Measurements from ENCODE around the gene CNTN2.

CNTN2 gene

DNA sequence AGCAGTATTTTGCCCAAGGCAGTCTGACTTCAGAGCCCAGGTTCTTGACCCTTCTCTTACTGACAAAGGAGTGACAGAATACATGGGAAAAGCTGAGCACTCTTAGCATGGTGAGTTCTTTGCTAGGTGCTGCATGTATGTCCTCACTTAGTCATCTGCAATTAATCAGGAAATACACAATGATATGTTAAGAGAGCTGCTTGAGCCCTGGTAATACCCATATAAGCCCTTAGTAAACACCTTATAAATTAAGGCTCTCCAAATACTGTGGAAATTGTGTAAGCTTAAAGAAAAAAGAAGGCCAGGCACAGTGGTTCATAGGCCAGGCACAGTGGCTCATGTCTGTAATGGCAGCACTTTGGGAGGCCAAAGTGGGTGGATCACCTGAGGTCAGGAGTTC is 55.2 kb downstream of the CNTN2 start:
- no peak overlapping the region for H3K27ac ChIP-seq
- H4K20me1 ChIP-seq: no peaks in the 10 kb centered on the region
- no peaks in the 10 kb centered on the region for H3K9me3 ChIP-seq
- H3K4me1 ChIP-seq: no peaks in the 10 kb centered on the region
- H3K9ac ChIP-seq: no peak overlapping the region
- H3K36me3 ChIP-seq: peaks cover 98% of the 10 kb centered on the region
- H3K4me2 ChIP-seq: no peak overlapping the region
- no peaks in the 10 kb centered on the region for H3K27me3 ChIP-seq
- no peak for TF ChIP-seq Cebpa-rat (IDR thresholded peaks at IDR 0.05)
- H3K4me3 ChIP-seq: no peak overlapping the region

DNA sequence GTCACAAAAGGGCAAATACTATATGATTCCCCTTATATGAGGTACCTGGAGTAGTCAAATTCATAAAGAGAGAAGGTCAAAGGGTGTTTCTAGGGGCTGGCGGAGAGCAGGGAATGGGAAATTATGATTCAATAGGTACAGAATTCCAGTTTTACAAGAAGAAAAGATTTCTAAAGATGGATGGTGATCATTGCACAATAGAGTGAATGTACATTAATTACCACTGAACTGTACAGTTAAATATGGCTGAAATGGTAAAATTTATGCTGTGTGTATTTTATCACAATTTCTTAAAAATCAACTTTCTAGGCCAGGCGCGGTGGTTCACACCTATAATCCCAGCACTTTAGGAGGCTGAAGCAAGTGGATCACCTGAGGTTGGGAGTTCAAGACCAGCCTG is 59.4 kb downstream of the CNTN2 start:
- Histone ChIP-seq H3K9ac (no peak overlapping the region), H3K9me3 (no peaks in the 10 kb centered on the region), H3K27ac (no peak overlapping the region), H3K4me3 (no peak overlapping the region), H3K36me3 (peaks cover 97% of the 10 kb centered on the region), H3K4me1 (no peaks in the 10 kb centered on the region), H4K20me1 (0 out of 2 replicates have a peak, but pooled peaks cover 11% of the 10 kb centered on the region), H3K4me2 (no peak overlapping the region), H3K27me3 (no peaks in the 10 kb centered on the region)
- no peak for TF ChIP-seq Cebpa-rat (IDR thresholded peaks at IDR 0.05)

GRCh38 chr1:205107327-205107726 is 64.3 kb downstream of the CNTN2 start:
- H3K4me1 ChIP-seq: no peaks in the 10 kb centered on the region; the same call in 1 of the 2 replicates
- H3K36me3 ChIP-seq: peaks cover 91% of the 10 kb centered on the region
- H3K4me2 ChIP-seq: no peak overlapping the region
- no peak overlapping the region for H3K27ac ChIP-seq
- no peaks in the 10 kb centered on the region for H3K9me3 ChIP-seq
- TF ChIP-seq Cebpa-rat (IDR thresholded peaks at IDR 0.05): no peak
- H3K4me3 ChIP-seq: no peak overlapping the region
- peaks cover 23% of the 10 kb centered on the region; the same call in 1 of the 2 replicates for H4K20me1 ChIP-seq
- no peak overlapping the region for H3K9ac ChIP-seq
- H3K27me3 ChIP-seq: no peaks in the 10 kb centered on the region

- TF ChIP-seq Cebpa-rat (IDR thresholded peaks at IDR 0.05): no peak
- Histone ChIP-seq H3K9ac (no peak overlapping the region), H3K4me2 (no peak overlapping the region), H3K9me3 (no peaks in the 10 kb centered on the region), H4K20me1 (peaks cover 32% of the 10 kb centered on the region; the same call in 1 of the 2 replicates), H3K27me3 (no peaks in the 10 kb centered on the region), H3K4me1 (no peaks in the 10 kb centered on the region; the same call in 1 of the 2 replicates), H3K36me3 (peaks cover 91% of the 10 kb centered on the region), H3K27ac (no peak overlapping the region), H3K4me3 (no peak overlapping the region)
Observed at GRCh38 chr1:205108464-205108863, 65.5 kb downstream of the CNTN2 start.

DNA sequence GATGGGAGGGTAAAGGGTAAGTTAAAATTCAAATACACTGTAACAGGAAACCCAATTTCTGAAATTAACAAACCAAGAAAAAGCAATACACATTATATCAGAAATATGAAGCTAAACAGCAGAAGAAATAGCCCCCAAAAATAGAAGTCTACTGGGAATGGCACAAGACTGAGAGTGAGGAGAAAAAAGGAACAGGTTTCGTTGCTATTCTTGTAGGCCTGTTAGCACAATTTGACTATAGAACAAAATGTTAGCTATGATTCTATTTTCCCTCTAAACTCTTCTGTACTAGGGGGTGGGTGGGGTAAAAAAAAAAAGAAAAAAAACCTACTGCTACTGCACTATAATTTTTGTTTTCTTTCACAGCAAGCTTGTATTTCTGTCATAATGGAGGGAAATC is 66.3 kb downstream of the CNTN2 start:
- H3K27me3 ChIP-seq: no peaks in the 10 kb centered on the region
- H4K20me1 ChIP-seq: peaks cover 32% of the 10 kb centered on the region; the same call in 1 of the 2 replicates
- no peak overlapping the region for H3K4me2 ChIP-seq
- TF ChIP-seq Cebpa-rat (IDR thresholded peaks at IDR 0.05): no peak
- no peaks in the 10 kb centered on the region for H3K9me3 ChIP-seq
- H3K27ac ChIP-seq: no peak overlapping the region
- H3K4me1 ChIP-seq: no peaks in the 10 kb centered on the region; the same call in 1 of the 2 replicates
- H3K36me3 ChIP-seq: peaks cover 91% of the 10 kb centered on the region
- no peak overlapping the region for H3K4me3 ChIP-seq
- no peak overlapping the region for H3K9ac ChIP-seq

- H3K9me3 ChIP-seq: no peaks in the 10 kb centered on the region
- H3K27ac ChIP-seq: no peak overlapping the region
- no peaks in the 10 kb centered on the region for H3K27me3 ChIP-seq
- TF ChIP-seq Cebpa-rat (IDR thresholded peaks at IDR 0.05): no peak
- H4K20me1 ChIP-seq: peaks cover 33% of the 10 kb centered on the region
- H3K36me3 ChIP-seq: peaks cover 90% of the 10 kb centered on the region
- H3K4me1 ChIP-seq: no peaks in the 10 kb centered on the region; the same call in 1 of the 2 replicates
- no peak overlapping the region for H3K4me3 ChIP-seq
- H3K4me2 ChIP-seq: no peak overlapping the region
- no peak overlapping the region for H3K9ac ChIP-seq
Observed at GRCh38 chr1:205109711-205110110, 66.7 kb downstream of the CNTN2 start.

DNA sequence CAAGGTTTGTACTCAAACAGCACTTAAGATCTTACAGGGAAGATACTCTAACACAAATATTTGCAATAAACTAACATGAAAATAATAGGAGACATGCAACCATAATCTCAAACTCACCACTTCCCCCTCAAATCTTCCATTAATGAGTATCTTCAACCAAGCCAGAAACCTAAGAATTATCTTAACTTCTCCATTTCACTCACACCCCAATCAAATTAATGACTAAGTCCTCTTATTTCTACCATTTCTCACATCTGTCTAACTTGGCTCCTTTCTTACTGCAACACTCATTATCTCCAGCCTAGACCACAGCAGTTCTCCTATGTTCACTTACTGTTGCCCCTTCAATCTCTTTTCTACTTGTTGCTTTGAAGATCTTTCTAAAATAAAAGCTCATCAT is 68.3 kb downstream of the CNTN2 start:
- H3K4me3 ChIP-seq: no peak overlapping the region
- no peaks in the 10 kb centered on the region; the same call in 1 of the 2 replicates for H3K4me1 ChIP-seq
- no peak overlapping the region for H3K9ac ChIP-seq
- TF ChIP-seq Cebpa-rat (IDR thresholded peaks at IDR 0.05): no peak
- H3K36me3 ChIP-seq: peaks cover 86% of the 10 kb centered on the region
- no peak overlapping the region for H3K4me2 ChIP-seq
- H3K9me3 ChIP-seq: no peaks in the 10 kb centered on the region
- no peaks in the 10 kb centered on the region for H3K27me3 ChIP-seq
- H4K20me1 ChIP-seq: peaks cover 41% of the 10 kb centered on the region
- no peak overlapping the region for H3K27ac ChIP-seq

GRCh38 chr1:205118752-205119151 is 75.7 kb downstream of the CNTN2 start:
- Histone ChIP-seq H3K27me3 (no peaks in the 10 kb centered on the region), H3K4me3 (no peak overlapping the region), H3K27ac (no peak overlapping the region), H3K4me1 (peaks cover 26% of the 10 kb centered on the region), H3K36me3 (peaks cover 49% of the 10 kb centered on the region), H3K9me3 (no peaks in the 10 kb centered on the region), H3K4me2 (no peak overlapping the region), H3K9ac (no peak overlapping the region), H4K20me1 (peaks cover 64% of the 10 kb centered on the region)
- no peak for TF ChIP-seq Cebpa-rat (IDR thresholded peaks at IDR 0.05)

GRCh38 chr1:205121660-205122488 is 78.9 kb downstream of the CNTN2 start, which contains the start of gene RBBP5:
Gene RBBP5 (minus strand): TSS chr1:205121978. CDS start chr1:205121873, 105 bp downstream.
- H3K9ac ChIP-seq: peak within 1 kb of the TSS; percentile 97
- H3K36me3 ChIP-seq: peaks cover 24% of the 10 kb centered on the region
- TF ChIP-seq Cebpa-rat (IDR thresholded peaks at IDR 0.05): no peak
- no peaks in the 10 kb centered on the region for H3K9me3 ChIP-seq
- no peaks in the 10 kb centered on the region for H3K27me3 ChIP-seq
- H3K4me2 ChIP-seq: peak within 1 kb of the TSS; percentile 97
- H3K27ac ChIP-seq: peak within 1 kb of the TSS; percentile 96
- peaks cover 41% of the 10 kb centered on the region for H4K20me1 ChIP-seq
- peaks cover 26% of the 10 kb centered on the region for H3K4me1 ChIP-seq
- peak within 1 kb of the TSS; percentile 91 for H3K4me3 ChIP-seq

- H3K4me3 ChIP-seq: peak overlapping the region; percentile 91
- H3K9me3 ChIP-seq: no peaks in the 10 kb centered on the region
- peaks cover 18% of the 10 kb centered on the region for H3K36me3 ChIP-seq
- H3K4me2 ChIP-seq: peak overlapping the region; percentile 97
- TF ChIP-seq Cebpa-rat (IDR thresholded peaks at IDR 0.05): no peak
- peak overlapping the region; percentile 96 for H3K27ac ChIP-seq
- H3K27me3 ChIP-seq: no peaks in the 10 kb centered on the region
- peaks cover 26% of the 10 kb centered on the region for H3K4me1 ChIP-seq
- H3K9ac ChIP-seq: peak overlapping the region; percentile 97
- peaks cover 35% of the 10 kb centered on the region for H4K20me1 ChIP-seq
Observed at GRCh38 chr1:205122489-205122882, 79.5 kb downstream of the CNTN2 start.

Data from BLaER1 (cell line).